HG03558 (cell line): ENCODE measurements around the gene KHNYN.

Experiments
- ATAC-seq: cut with Tn5 transposase; IDR thresholded peaks from one replicate; pipeline ENCODE4 v1.9.1; 2021; ENCODE audit warnings: moderate number of reproducible peaks; ENCODE audit not compliant: unreplicated experiment; ENCODE audit errors: extremely low read depth

KHNYN gene

GRCh38 chr14:24418492-24418873 is 11.3 kb upstream of the KHNYN start:
- no peak for ATAC-seq

- ATAC-seq, result no peak
These were observed 7.5 kb upstream of the KHNYN start for GRCh38 chr14:24422261-24422660.

GRCh38 chr14:24422694-24423601 is 6.8 kb upstream of the KHNYN start:
- no peak for ATAC-seq

- no peak for ATAC-seq
These were observed 4.0 kb upstream of the KHNYN start for GRCh38 chr14:24425704-24426103.

GRCh38 chr14:24426150-24426911 is 3.4 kb upstream of the KHNYN start:
- no peak for ATAC-seq

GRCh38 chr14:24426912-24427536 is 2.7 kb upstream of the KHNYN start:
- ATAC-seq, result no peak

- no peak for ATAC-seq
These were observed 1.9 kb upstream of the KHNYN start for GRCh38 chr14:24427537-24428508.

- ATAC-seq, result no peak
These were observed 943 bp upstream of the KHNYN start for GRCh38 chr14:24428628-24429394.

GRCh38 chr14:24430143-24430681 is 458 bp downstream of the KHNYN start:
- ATAC-seq, result peak; percentile 35

- ATAC-seq, result no peak
These were observed 1.2 kb downstream of the KHNYN start for GRCh38 chr14:24430682-24431568.

- no peak for ATAC-seq
These were observed 2.0 kb downstream of the KHNYN start for GRCh38 chr14:24431569-24432258.

GRCh38 chr14:24432259-24433131 is 2.7 kb downstream of the KHNYN start:
- ATAC-seq, result no peak

GRCh38 chr14:24434036-24434435 is 4.3 kb downstream of the KHNYN start:
- ATAC-seq, result no peak

GRCh38 chr14:24434676-24435075 is 4.9 kb downstream of the KHNYN start:
- ATAC-seq, result no peak

GRCh38 chr14:24435192-24435810 is 5.5 kb downstream of the KHNYN start:
- ATAC-seq, result no peak

GRCh38 chr14:24435998-24436354 is 6.2 kb downstream of the KHNYN start:
- no peak for ATAC-seq
